GM12801 (cell line): Measurements from ENCODE around the gene GADD45A.

Experiments used
- TF ChIP-seq, protein P1 (sequence below): IDR thresholded peaks from one replicate; pipeline ENCODE4 v1.5.1; 2011; ENCODE audit warnings: control low read depth; ENCODE audit not compliant: insufficient read length; ENCODE audit errors: extremely low read depth

The GADD45A gene

DNA sequence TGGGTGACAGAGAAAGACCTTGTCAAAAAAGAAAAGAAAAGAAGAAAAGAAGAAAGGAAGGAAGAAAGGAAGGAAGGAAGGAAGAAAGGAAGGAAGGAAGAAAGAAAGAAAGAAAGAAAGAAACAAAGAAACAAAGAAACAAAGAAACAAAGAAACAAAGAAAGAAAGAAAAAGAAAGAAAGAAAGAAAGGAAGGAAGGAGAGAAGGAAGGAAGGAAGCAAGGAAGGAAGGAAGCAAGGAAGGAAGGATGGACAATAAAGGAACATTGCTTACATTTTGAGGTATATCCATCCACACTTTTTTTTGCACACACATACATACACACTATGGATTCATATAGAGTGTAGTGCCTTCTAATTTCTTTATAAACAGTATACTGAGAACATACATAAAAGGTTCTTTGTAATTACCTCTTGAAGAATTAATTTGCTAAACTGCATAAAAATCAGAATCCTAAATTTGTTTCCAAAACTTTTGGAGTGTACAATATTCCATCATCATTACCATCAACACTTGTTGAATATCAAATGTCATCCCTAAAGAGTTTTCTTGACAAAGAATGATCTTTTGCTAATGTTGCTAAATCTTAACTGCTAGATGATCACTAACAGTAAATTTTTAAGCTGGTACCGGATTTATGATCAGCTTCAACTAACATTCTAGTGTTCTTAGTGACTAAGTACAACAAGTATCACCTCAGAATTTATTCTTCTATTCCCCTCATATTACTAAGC, 11.4 kb upstream of the GADD45A start:
- TF ChIP-seq, protein P1, sequence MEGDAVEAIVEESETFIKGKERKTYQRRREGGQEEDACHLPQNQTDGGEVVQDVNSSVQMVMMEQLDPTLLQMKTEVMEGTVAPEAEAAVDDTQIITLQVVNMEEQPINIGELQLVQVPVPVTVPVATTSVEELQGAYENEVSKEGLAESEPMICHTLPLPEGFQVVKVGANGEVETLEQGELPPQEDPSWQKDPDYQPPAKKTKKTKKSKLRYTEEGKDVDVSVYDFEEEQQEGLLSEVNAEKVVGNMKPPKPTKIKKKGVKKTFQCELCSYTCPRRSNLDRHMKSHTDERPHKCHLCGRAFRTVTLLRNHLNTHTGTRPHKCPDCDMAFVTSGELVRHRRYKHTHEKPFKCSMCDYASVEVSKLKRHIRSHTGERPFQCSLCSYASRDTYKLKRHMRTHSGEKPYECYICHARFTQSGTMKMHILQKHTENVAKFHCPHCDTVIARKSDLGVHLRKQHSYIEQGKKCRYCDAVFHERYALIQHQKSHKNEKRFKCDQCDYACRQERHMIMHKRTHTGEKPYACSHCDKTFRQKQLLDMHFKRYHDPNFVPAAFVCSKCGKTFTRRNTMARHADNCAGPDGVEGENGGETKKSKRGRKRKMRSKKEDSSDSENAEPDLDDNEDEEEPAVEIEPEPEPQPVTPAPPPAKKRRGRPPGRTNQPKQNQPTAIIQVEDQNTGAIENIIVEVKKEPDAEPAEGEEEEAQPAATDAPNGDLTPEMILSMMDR, result no peak

DNA sequence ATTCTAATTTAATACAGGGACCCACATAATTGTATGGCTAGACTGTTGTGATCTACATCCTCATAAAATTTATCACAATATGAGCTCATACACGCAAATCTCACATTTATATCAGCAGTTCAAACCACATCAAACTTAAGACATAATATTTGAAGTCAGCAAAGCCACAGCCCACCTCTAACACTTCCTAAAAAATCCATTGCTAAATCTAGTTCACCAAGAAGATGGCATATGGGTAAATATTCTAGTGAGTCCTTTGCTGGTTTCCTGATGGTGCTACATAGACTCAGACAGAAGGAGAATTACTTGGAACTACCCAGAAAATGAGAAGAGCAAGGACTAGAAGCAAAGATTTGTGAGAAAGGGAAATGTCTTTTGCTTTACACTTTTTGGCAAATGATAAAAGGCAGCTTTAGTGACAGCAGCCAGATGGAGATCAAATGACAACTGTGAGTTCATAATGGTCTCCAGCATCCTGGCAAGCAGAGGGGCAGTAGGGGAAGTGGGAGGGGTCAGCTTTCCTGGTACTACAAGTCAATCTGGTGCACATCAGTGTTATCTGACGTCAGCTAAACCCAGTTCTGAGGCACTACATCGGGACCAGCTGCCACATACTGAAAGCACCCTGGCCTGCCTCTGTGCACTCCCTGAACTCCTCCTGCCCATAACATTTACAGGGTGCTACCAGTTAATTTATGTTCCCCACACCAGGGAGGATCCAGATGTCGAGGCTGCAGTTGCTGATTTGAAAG, 10.6 kb upstream of the GADD45A start:
- TF ChIP-seq, protein P1, result no peak

DNA sequence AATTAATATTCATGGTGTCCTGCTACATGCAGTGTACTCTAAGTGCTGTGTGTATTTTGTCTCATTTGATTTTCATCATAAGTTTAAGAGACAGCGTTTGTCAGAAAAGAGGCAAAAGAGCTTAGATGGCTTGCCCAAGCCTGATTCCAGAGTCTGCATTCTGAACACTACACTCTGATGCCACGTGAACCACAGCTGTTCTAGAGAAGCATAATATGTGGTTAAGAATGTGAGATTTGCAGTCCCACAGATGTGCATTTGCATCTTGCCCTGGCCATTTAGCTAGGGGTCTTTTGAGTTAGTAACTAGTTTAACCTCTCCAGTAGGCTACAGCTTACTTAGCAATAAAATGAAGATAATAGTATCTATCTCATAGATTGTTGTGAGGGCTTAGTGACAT, 9.2 kb upstream of the GADD45A start:
- TF ChIP-seq, protein P1, result no peak

- TF ChIP-seq, protein P1, result no peak
Measured at GRCh38 chr1:67676287-67676686, 8.7 kb upstream of the GADD45A start.

GRCh38 chr1:67676946-67677345, 8.1 kb upstream of the GADD45A start:
- TF ChIP-seq, protein P1, result no peak

- TF ChIP-seq, protein P1, result no peak
Measured at GRCh38 chr1:67677408-67677807, 7.6 kb upstream of the GADD45A start.

DNA sequence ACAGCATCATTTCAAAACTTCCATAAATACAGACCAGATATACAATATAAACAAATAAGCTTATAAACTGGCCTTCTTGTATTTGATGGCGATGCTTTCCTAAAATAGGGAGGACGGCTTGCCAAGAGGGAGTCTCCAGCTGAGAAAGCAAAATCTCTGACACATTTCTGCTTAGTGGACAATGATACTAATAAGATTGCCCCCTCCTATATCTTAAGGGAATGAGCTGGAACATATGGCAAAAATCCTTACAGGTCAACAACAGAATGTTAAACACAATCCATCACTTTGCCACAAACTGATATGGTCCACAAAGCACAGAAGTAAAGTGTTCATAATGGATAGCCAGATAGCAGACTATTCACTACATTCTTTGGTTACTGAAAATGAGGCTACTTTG, 7.1 kb upstream of the GADD45A start:
- TF ChIP-seq, protein P1, result no peak
